Cardiac fibroblast (primary cell): ENCODE results near the gene SYNJ1.
"Not testable (repeated sequence)": the region's sequence is repeated elsewhere in the genome, so short reads cannot be mapped to it uniquely, and the experiment has no call there.

Experiments used
- DNase-seq, 2 donors: peaks; one replicate each; pipeline versions ENCODE4 v3.0.0 to v3.0.0-alpha.2; 2010; ENCODE audit warnings: low read depth in 2 of 2
- H3K4me3 ChIP-seq, 2 donors: replicated peaks in 1 of 2; 1 replicate in 1 of 2; 2 replicates in 1 of 2; pipeline ENCODE4 v1.5.1; 2011; ENCODE audit warnings: low read depth in 2 of 2, low read length in 2 of 2, mild to moderate bottlenecking in 2 of 2, moderate library complexity in 1 of 2
- TF ChIP-seq, protein P1 (sequence below): IDR thresholded peaks from one replicate; pipeline ENCODE4 v1.5.1; 2011; ENCODE audit warnings: low read depth, mild to moderate bottlenecking, low read length, inconsistent platforms

The SYNJ1 gene

DNA sequence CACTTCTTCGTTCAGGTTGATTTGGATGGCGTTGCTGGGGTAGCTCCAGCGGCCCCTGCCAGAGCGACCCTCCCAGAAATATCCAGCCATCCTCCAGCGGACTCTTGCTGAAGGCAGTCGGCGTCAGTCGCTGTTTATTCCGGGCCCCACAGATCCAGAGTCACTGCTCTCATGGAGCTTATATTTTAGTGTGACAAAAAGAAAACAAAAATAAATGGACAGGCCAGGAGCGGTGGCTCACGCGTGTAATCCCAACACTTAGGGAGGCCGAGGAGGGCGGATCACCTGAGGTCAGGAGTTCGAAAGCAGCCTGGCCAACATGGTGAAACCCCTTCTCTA is 114.8 kb downstream of the SYNJ1 start:
- no peak for DNase-seq
- TF ChIP-seq, protein P1, sequence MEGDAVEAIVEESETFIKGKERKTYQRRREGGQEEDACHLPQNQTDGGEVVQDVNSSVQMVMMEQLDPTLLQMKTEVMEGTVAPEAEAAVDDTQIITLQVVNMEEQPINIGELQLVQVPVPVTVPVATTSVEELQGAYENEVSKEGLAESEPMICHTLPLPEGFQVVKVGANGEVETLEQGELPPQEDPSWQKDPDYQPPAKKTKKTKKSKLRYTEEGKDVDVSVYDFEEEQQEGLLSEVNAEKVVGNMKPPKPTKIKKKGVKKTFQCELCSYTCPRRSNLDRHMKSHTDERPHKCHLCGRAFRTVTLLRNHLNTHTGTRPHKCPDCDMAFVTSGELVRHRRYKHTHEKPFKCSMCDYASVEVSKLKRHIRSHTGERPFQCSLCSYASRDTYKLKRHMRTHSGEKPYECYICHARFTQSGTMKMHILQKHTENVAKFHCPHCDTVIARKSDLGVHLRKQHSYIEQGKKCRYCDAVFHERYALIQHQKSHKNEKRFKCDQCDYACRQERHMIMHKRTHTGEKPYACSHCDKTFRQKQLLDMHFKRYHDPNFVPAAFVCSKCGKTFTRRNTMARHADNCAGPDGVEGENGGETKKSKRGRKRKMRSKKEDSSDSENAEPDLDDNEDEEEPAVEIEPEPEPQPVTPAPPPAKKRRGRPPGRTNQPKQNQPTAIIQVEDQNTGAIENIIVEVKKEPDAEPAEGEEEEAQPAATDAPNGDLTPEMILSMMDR, result no peak
- H3K4me3 ChIP-seq, result peak overlapping the region; percentile 98

DNA sequence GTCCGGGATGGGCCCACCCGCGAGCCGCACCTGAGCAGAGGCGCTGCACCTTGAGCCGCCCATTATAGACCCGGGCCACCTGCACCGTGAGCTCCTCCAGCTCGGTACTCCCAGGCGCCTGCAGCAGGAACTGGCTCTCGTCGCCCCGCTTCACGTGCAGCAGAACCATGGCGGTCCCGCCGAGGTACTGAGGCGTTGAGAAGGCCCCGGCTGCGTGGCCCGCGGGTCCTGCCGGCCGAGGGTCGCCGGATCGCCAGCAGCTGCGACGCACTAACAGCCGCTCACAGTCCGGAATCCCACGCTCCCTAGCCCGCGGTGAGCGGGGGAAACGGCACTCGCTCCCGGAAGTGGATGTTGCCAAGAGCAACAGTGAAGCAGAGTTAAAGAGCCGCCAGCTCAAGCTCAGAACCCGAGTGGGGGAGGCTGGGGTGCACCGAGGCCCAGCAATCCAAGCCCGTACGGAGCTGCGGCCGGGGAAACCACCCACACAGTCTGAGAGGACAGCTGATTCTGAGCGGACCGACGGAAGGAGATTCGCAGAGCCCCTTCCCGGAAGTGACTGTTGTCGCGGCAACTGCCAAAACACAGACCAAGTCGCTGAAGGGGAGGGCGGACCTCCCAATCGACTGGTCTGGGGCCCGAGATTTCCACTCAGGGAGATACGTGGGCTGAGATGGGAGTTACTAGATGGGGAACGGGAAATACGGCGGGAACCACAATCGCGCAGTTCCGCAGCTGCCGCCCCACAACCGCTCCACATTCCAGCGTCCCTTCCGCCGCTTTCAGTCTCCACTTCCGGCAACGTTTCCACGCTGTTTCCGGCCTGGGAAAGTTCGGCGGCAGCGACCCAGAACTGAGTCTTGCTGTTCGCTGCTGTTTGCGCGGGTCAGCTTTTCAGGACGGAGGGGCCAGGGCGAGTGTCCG is 115.5 kb downstream of the SYNJ1 start, which contains the start of gene CFAP298:
Gene CFAP298 (minus strand): TSS at position 303 of the 924 bp plus-strand sequence. CDS start 134 bp downstream, at position 169.
- H3K4me3 ChIP-seq, result peak within 1 kb of the TSS; percentile 98
- DNase-seq, result peak; percentile 96 to 97
- TF ChIP-seq, protein P1, result no peak

DNA sequence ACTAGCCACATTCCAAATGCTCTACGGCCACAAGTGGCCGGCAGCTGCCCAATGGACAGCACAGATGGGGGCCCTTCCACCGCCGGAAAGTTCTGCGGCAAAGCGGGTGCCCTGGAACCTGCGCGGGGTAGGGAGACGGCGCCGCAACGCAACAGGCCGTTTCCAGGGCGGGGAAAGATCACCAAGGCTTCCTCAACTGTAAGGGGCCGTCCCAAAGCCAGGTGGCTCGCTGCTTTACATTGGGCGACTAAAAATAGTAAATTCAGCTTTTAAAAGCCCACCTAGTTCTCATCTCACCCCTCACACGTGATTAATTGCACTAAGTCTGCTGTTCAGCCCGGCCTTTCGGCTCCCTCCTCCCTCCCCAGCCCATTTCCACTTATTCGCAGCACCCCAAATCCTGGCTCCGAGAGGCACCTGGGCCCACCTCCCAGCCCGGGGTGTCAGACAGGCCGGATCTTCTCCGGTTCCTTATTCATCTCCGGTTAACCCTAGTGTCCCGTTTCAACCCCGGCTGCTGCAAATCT is 116.3 kb downstream of the SYNJ1 start:
- TF ChIP-seq, protein P1, result no peak
- peak overlapping the region; percentile 98 for H3K4me3 ChIP-seq
- peak; percentile 22 to 38 for DNase-seq

DNA sequence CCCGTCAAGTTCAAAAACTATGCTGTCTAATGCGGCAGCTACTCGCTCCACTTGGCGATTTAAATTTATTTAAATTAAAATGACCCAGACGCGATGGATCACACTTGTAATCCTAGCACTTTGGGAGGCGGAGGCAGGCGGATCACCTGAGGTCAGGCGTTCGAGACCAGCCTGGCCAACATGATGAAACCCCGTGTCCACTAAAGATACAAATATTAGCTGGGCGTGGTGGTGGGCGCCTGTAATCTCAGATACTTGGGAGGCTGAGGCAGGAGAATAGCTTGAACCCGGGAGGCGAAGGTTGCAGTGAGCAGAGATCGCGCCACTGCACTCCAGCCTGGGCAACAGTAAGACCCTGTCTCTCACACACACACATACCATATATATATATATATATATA is 116.9 kb downstream of the SYNJ1 start:
- H3K4me3 ChIP-seq, result peak overlapping the region in 1 of 2 donors; percentile 34
- not testable (repeated sequence) for DNase-seq

DNA sequence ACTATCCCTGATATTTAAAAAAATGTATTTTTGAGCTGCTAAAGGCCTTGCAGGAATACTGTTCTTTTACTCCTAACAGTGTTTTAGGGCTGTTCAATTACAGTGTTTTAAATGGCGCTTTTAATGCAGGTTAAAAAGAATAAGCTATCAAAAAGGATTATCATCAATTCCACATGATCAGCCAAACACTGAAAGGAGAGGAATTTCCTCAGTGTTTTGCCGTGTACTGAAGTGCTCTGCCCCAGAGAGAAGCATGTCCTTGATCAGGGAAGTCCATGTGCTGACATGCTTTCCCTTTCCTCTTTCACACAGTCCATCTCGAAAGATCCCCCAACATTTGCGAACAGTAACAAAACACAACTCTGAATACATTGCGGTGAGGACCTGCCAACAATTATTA is 119.0 kb downstream of the SYNJ1 start:
- H3K4me3 ChIP-seq, result no peak overlapping the region
- TF ChIP-seq, protein P1, result no peak
- DNase-seq, result no peak

DNA sequence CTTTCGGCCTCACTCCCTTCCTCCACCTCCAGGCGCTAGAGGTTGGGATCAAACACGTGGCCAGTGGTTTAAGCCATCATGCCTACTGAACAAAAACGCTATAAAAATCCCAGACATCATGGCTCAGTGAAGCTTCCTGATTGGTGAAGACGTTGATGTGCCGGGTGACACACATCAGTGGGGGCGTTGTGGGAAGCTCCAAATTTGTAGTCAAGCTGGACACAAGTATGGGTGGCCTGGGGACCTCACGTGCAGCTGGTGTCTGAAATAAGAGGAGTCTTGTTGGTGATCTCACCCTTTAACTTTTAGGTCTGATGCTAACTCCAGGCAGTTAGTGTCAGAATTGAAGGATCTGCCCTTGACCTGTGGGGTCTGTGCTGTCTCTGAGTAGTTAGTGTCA is 122.3 kb downstream of the SYNJ1 start:
- no peak for DNase-seq
- no peak overlapping the region for H3K4me3 ChIP-seq
- TF ChIP-seq, protein P1, result no peak

DNA sequence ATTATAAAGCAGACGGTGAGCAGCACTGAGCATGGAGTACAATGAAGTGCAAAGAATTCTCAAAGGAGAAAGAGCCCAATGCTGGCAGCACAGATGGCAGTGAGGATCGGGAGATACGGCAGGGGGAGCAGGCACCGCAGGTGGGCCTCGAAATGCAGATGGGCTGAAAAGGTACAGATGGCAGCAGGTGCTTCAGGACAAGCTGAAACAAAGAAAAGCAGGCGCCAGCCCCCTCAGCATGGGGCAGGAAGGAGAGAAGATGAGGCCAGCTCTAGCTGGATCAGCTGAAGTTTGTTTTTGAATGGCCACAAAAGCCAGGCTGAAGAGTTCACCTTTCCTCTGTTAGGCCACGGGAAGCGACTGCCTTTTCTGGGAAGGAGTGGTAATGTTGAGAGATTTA is 123.3 kb downstream of the SYNJ1 start:
- TF ChIP-seq, protein P1, result no peak
- no peak for DNase-seq
- H3K4me3 ChIP-seq, result no peak overlapping the region
